GM19438 (cell line): ENCODE results near the gene TCOF1.

Source experiments
- ATAC-seq: cut with Tn5 transposase; IDR thresholded peaks from one replicate; pipeline ENCODE4 v1.9.1; 2021; ENCODE audit warnings: low read depth; ENCODE audit not compliant: unreplicated experiment

Gene TCOF1

GRCh38 chr5:150444770-150445169 is 87.3 kb downstream of the TCOF1 start:
- ATAC-seq = no peak

GRCh38 chr5:150446088-150446487 is 88.6 kb downstream of the TCOF1 start:
- ATAC-seq = no peak

GRCh38 chr5:150446583-150446982 is 89.1 kb downstream of the TCOF1 start:
- no peak for ATAC-seq

GRCh38 chr5:150447188-150447587 is 89.7 kb downstream of the TCOF1 start:
- no peak for ATAC-seq

- ATAC-seq = no peak
Measured at GRCh38 chr5:150448334-150448733, 90.8 kb downstream of the TCOF1 start.

- peak; percentile 42 for ATAC-seq
Measured at GRCh38 chr5:150448952-150449516, 91.5 kb downstream of the TCOF1 start.
